ENCODE measurements around the gene S100A1.

The S100A1 gene

DNA sequence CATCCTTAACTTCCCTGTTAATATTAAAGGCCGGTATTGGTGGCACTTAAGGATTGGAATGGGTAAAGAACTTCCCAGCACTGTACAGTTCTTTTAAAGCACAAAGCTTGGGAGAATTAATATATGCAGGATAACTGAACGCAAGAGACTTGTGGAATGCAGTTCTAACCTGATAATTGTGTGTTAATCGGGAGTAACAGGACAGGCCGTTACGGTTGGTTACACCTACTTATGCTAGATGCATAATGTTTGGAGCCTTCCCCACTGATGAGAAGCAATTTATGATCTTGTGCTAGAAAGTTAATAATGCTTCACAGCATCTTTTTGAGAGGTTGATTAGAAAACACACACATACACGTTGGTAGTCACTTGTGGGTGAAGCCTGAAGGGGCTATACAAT lies 12.6 kb downstream of the S100A1 start:
- DNase-seq (ENCODE audit: extremely low read depth, low read depth), result no peak

DNA sequence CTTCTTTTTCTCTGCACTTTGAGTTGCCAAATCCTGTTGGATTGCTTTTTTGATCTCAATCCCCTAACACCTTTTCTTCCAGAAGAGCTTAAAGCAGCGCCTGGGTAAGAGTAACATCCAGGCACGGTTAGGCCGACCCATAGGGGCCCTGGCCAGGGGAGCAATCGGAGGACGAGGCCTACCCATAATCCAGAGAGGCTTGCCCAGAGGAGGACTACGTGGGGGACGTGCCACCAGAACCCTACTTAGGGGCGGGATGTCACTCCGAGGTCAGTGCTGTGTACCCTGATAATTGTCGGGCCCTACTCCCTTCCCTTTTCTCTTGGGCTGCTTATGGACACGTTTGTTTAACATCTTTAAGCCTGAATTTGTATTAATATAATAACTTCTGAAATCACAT lies 13.9 kb downstream of the S100A1 start:
- no peak for DNase-seq (ENCODE audit: extremely low read depth, low read depth)
- TF ChIP-seq, protein P1, sequence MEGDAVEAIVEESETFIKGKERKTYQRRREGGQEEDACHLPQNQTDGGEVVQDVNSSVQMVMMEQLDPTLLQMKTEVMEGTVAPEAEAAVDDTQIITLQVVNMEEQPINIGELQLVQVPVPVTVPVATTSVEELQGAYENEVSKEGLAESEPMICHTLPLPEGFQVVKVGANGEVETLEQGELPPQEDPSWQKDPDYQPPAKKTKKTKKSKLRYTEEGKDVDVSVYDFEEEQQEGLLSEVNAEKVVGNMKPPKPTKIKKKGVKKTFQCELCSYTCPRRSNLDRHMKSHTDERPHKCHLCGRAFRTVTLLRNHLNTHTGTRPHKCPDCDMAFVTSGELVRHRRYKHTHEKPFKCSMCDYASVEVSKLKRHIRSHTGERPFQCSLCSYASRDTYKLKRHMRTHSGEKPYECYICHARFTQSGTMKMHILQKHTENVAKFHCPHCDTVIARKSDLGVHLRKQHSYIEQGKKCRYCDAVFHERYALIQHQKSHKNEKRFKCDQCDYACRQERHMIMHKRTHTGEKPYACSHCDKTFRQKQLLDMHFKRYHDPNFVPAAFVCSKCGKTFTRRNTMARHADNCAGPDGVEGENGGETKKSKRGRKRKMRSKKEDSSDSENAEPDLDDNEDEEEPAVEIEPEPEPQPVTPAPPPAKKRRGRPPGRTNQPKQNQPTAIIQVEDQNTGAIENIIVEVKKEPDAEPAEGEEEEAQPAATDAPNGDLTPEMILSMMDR (IDR thresholded peaks at IDR 0.05; ENCODE audit: low read depth, low read length), result no peak

More for the DNA sequence above, 12.6 kb downstream of the S100A1 start:
- TF ChIP-seq, protein P1 (IDR thresholded peaks at IDR 0.05; ENCODE audit: low read depth, low read length), result no peak

DNA sequence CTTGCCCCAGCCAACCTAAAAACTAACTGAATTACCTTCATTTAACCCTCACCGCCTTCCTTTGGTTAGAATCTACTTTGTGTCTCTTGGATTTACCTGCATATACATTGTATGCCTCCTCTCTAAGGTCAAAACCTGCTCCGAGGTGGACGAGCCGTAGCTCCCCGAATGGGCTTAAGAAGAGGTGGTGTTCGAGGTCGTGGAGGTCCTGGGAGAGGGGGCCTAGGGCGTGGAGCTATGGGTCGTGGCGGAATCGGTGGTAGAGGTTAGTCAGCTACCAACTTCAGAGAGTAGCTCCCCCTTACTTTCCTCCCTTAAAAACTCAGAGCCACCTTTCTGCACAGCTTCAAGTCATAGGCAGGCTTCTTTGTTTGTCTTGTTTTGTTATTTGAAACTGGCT lies 14.9 kb downstream of the S100A1 start:
- no peak for DNase-seq (ENCODE audit: extremely low read depth, low read depth)
- TF ChIP-seq, protein P1 (IDR thresholded peaks at IDR 0.05; ENCODE audit: low read depth, low read length), result no peak

DNA sequence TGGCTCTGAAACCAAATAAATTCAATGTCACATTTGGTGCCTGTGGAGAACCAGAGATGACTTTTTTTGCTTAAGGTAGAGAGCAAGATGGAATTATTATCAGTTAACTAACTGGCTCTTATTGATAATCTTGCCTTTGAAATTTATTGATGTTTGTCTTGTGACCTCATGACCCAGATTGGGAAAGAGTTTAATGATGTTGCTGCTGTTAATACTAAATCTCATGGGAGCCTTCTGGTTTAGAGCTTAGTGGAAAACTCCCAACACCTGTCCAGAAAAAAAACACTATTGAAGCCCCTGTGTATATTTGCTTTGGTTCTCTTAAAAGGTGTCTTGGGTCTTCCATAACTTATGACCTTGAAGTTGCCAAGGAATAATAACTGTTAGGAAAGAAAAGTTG lies 15.6 kb downstream of the S100A1 start:
- DNase-seq (ENCODE audit: extremely low read depth, low read depth), result no peak
- TF ChIP-seq, protein P1 (IDR thresholded peaks at IDR 0.05; ENCODE audit: low read depth, low read length), result no peak

DNA sequence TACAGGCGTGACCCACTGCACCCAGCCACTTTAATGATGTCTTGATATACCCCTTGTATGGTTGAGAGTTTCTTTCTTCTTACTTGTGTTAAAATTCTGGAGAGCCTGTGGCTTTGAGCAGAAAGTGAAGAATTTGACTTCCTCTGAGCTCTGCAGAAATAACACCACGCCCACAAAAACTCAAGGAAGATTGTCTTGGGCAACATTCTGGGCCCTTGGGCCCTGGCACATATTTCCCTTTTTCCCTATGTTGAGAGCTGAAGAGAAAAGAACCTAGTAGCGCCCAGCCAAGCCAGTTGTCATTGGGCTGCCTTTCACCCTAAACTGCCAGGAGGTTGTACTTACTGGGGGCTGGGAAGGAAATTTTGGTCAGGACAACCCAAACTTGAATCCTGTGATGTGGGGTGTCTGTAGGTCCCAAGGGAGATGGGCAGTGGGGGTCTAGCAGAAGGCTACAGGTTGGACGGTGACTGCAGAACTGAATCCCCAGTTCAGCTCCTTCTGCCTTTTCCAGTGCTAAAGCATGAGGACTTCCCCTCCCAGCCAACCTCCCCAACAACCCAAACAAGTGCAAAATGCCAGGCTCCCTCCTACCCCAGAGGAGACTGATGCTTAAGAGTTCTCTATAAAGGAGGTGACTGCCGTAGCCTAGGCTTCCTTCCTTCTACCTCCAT lies 18.6 kb downstream of the S100A1 start:
- no peak for DNase-seq (ENCODE audit: extremely low read depth, low read depth)
- TF ChIP-seq, protein P1 (IDR thresholded peaks at IDR 0.05; ENCODE audit: low read depth, low read length), result no peak

DNA sequence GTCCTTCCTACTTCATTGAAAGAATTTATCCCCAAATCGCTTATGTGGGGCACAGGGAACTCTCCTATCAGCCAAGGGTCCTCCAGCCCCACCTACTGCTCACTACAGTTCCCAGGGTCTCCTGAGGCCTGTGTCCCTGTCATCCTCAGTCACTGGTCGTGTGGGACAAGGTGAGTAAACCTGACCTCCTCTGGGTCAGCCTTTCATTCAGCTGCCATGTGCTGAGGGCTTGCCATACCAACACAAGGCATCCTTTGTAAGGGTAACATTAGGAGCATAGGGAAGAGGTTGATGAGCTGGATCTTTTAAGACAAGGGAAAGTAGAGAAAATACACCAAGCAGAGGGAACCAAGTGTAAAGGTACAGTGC lies 19.1 kb downstream of the S100A1 start:
- TF ChIP-seq, protein P1 (IDR thresholded peaks at IDR 0.05; ENCODE audit: low read depth, low read length), result no peak

DNA sequence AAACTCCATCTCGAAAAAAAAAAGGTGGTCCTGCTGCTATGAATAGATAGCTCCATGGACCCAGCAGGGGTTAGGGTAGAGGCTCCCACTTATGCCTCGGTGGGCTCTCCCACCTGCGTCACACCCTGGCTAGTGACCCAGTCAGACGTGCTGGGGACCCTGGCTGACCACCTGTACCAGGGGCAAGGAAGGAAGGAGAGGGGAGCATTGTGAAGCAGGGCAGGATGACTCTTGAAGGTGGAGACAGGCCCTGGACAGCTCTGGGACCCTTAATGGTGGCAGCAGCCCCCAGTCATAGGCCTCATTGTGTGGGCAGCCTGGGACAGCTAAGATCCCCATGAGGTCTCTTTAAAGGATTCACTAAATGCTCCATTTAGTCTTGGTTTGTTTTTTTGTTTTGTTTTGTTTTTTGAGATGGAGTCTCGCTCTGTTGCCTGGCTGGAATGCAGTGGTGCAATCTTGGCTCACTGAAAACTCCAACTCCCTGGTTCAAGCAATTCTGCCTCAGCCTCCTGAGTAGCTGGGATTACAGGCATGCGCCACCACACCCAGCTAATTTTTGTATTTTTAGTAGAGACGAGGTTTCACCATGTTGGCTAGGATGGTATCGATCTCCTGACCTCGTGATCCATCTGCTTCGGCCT lies 19.9 kb downstream of the S100A1 start:
- DNase-seq (ENCODE audit: extremely low read depth, low read depth), result no peak
- TF ChIP-seq, protein P1 (IDR thresholded peaks at IDR 0.05; ENCODE audit: low read depth, low read length), result no peak

More for the DNA sequence above, 19.1 kb downstream of the S100A1 start:
- DNase-seq (ENCODE audit: extremely low read depth, low read depth), result no peak
